ENCODE measurements around the gene PAGR1.

- no peak for TF ChIP-seq CTCF (CRISPR knock-in tag; IDR thresholded peaks at IDR 0.05)
- TF ChIP-seq TBP (CRISPR knock-in tag; IDR thresholded peaks at IDR 0.05) = no peak
- TF ChIP-seq POLR2AphosphoS5 (IDR thresholded peaks at IDR 0.05; ENCODE audit: low read depth, low read length) = no peak
- TF ChIP-seq ZNF274 (CRISPR knock-in tag; IDR thresholded peaks at IDR 0.05) = no peak
- no peak for TF ChIP-seq ZNF318 (CRISPR knock-in tag; IDR thresholded peaks at IDR 0.05)
- no peak for TF ChIP-seq ZNF569 (CRISPR knock-in tag; IDR thresholded peaks at IDR 0.05; ENCODE audit: borderline replicate concordance)
- no peak for TF ChIP-seq CBX1 (IDR thresholded peaks at IDR 0.05; ENCODE audit: low read depth)
Measured at GRCh38 chr16:29849505-29849904, 33.6 kb downstream of the PAGR1 start.

Measured in HepG2 (cell line).